Daoy (cell line): ENCODE results near the gene FRAT2. TPM values are rescaled to one million over a fixed set of nuclear protein-coding genes. Genes with fewer than 3 reads are reported as not detected.
"Not testable (repeated sequence)": the region's sequence is repeated elsewhere in the genome, so short reads cannot be mapped to it uniquely, and the experiment has no call there.

Experiments used
- DNase-seq: peaks from one replicate; pipeline ENCODE4 v3.0.0-alpha.2; 2015; ENCODE audit warnings: low read depth
- total RNA-seq: library from RNA; depleted of rRNA; stranded (reverse); fragments of >200 nt; shearing (Covaris generic); gene quantifications from 2 replicates; pipeline ENCODE4 v1.2.3, GENCODE V29; 2014

Gene FRAT2
- total RNA-seq, 1 experiment from 2014 or later: 13.8 TPM

DNA sequence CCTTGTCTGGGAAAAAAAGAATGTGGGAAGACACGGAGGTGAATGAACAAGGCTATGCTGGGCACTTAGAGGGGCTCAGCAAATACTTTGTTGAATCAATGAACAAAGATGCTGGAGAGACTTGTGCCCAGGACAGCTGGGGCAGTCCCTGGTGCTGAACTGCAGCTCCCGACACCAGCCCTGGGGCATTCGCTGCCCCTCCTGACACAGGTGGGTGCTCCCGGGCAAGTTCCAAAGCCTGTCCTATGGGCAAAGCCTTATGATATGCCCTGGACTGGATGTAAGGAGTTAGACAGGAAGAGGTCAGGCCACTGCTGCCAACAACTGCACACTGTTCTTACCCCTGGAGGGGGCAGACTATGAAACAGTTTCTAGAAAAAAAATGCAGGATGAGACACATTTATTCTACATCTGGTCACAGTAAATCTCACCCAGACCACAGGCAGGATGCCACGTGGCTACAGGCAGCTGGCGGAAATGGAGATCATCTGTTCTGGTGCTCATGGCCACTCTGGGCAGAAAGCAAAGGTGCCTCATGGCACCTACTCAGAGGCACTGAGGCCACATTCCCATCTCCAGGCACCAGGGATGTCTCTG, 21.9 kb upstream of the FRAT2 start:
- no peak for DNase-seq

DNA sequence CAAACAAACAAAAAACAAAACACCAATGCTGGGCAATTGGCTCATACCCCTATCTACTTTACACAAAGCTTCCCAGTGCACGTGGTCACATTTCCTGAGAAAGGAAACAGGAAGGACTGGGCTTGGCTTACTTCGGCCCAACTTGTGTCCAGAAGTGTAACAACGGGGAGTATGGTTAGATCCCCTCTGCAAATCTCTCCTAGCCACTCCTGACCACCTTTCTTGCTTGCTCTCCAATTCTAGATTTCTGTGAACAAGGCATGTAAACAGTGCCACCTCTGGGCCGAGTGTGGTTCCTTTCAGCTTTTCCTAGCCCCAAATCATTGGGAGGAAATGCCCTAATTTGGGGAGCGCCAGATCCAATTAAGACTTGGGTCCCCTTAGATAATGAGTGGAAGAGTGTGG, 21.0 kb upstream of the FRAT2 start:
- DNase-seq: no peak

- DNase-seq: no peak
Observed at GRCh38 chr10:97353945-97354344, 19.4 kb upstream of the FRAT2 start.

- DNase-seq: no peak
Observed at GRCh38 chr10:97349752-97350513, 15.4 kb upstream of the FRAT2 start.

DNA sequence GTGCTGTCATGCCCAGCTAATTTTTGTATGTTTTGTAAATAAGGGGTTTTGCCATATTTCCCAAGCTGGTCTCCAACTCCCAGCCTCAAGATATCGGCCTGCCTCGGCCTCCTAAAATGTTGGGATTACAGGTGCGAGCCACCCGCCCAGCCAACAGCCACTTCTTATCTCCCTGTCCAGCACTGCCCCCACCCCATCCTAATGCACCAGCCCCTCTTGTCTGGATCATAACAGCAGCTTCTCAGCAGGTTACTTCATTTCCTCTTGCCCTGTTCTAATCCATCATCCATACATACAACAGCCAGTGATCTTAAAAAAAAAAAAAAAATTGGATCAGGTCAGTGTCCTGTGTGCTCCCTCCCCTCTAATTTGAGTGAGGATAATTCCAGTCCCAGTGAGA, 12.8 kb upstream of the FRAT2 start:
- DNase-seq: no peak

DNA sequence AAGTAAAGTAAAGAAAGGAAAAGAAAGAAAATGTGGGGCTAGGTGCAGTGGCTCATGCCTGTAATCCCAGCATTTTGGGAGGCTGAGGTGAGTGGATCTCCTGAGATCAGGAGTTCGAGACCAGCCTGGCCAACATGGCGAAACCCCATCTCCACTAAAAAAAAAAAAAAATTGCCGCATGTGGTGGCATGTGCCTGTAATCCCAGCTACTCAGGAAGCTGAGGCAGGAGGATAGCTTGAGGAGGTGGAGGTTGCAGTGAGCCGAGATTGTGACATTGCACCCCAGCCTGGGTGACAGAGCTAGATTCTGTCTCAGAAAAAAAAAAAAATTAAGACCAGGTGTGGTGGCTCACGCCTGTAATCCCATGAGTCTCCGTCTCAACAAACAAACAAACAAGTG, 9.1 kb upstream of the FRAT2 start:
- not testable (repeated sequence) for DNase-seq

- no peak for DNase-seq
Observed at GRCh38 chr10:97341416-97341815, 6.9 kb upstream of the FRAT2 start.

DNA sequence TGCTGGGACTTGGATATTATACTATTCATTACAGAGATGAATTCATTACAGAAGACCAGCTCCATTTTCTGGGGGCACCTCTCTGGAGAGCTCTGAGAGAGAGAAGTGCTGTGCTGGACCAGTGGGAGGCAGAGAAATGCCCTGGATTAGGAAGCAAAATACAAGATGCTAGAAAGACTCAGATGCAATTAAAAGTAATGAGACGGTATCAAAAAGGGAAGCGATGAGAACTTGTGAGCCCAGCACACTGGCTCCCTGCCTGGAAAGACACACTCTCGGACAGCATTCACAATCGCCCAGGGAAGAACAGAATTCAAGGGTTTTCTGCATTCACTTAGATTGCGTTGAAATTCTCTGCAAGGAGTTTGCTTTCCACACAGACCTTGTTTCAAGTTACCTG, 3.5 kb upstream of the FRAT2 start:
- DNase-seq: no peak

DNA sequence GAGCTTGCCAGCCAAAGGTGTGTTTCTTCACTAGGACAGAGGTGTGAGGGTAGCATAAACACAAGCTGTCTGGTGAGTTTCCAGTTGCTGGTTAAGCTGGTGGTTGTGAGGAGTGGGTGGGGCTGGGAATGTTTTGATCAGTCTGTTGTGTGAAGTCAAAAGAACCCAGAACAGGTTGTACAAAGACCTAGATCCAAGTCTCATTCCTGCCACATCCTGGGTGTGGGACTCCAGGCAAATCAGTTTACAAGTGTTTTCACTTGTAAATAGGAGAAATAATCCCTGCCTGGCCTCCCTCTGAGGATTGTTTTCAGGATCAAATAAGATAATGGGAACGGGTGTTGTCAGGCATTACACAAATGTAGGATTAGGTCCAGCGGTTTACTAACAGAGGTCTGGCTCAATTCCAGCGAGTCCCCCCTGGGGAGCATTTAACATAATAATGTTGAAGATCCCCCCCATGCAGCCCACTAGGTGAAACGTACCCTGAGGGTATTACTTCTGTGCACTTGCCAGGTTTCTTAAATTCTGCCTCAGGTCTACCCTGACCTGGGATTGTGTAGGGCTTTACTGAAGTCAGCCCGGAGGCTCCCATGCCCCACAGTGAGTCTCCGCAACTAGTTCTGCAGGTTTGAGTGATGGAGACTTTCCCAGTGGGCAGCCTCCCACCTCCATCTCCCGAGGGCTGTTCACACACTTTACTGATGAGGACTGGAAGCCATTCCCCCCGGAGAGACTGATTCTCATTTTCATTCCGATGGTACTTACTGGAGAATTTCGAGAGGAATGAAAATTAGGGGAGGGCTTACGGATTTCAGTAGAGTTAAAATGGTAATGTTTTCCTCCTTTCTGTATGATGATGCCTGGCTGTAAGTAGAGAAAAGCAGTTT, 2.7 kb upstream of the FRAT2 start:
- DNase-seq: no peak

- no peak for DNase-seq
Observed at GRCh38 chr10:97336446-97336845, 1.9 kb upstream of the FRAT2 start.

DNA sequence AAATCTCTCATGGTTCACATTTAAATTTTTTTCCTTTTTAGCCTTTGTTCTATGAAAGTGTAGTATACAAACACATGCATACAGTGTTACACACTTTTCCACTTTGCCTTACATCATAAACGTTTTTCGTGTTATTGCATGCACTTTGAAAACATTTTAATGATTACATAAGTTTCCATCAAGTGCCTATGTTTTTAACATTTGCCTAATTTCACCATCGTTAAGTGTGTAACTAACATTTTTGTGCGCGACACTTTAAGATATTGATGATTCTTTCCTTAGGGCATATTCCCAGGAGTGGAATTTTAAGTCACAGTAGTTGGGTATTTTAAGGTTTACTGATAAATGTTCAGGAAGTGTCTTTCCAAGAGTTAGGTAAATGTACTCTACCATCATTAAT, 1.5 kb upstream of the FRAT2 start:
- DNase-seq: no peak

GRCh38 chr10:97335188-97335619, 675 bp upstream of the FRAT2 start:
- no peak for DNase-seq

- DNase-seq: peak; percentile 50
Observed at GRCh38 chr10:97333601-97334369, 744 bp downstream of the FRAT2 start.

DNA sequence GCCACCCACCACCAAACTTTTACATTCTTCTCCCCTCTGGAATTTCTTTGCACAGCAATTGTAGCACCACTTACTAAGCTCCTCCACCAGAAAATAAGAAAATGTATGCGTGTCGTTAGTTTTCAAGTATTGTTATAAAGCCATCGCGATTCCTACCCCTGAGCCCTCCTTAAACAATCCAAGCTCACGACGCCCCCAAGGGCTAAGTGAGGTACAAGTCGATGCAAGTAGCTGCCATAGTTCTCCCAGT, 1.3 kb downstream of the FRAT2 start:
- peak; percentile 54 for DNase-seq

DNA sequence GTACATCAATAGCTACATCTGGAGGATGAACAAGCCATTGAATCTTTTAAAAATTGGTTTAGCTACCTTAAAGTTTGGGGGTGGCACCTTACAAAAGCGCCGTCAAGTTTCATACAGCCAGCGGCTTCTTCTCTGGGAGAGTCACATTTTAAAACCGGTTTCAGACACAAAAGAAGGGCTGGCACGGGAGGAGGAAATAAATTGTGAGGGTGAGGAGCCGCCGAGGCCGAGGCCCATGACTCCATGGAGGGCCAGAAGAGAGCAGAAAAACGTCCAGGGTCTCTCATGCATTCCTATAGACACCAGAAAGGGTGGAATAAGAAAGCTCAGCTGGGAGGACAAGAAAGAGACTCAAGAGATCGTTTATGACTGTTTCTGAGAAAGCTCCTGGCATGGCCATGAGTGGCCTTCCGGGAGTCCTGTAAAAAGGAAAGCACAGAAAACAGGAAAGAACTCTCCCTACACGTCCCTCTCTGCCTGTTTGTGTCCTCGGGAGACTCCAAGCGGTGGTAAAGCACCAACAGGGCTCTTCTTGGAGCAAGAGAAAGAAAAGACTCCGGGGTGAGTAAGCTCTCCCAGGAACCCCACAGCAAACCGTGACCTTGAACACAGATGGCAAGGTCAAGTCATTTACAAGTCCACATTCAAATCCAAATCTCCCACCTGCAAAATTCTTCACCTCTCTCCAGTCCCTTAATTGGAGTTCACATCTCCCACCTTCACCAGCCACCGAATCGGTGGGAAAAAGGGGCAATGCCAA, 1.8 kb downstream of the FRAT2 start:
- peak; percentile 77 for DNase-seq

- no peak for DNase-seq
Observed at GRCh38 chr10:97331153-97331703, 3.3 kb downstream of the FRAT2 start.

DNA sequence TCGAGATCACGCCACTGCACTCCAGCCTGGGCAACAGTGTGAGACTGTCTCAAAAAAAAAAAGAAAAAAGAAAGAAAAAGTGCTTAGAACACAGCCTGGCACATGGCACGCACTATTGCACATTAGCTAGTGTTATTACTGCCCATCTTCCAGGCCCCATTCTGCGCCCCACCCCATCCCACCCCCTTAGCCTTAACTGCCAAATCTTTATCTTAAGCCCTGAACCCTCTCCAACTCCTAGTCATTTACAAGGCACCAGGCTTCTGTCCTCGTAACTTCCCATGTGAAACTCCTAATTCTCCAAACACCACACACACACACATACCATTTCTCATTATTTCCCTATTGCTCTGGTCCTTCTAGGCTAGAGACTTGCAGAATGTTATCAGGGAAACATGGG, 4.8 kb downstream of the FRAT2 start:
- no peak for DNase-seq

DNA sequence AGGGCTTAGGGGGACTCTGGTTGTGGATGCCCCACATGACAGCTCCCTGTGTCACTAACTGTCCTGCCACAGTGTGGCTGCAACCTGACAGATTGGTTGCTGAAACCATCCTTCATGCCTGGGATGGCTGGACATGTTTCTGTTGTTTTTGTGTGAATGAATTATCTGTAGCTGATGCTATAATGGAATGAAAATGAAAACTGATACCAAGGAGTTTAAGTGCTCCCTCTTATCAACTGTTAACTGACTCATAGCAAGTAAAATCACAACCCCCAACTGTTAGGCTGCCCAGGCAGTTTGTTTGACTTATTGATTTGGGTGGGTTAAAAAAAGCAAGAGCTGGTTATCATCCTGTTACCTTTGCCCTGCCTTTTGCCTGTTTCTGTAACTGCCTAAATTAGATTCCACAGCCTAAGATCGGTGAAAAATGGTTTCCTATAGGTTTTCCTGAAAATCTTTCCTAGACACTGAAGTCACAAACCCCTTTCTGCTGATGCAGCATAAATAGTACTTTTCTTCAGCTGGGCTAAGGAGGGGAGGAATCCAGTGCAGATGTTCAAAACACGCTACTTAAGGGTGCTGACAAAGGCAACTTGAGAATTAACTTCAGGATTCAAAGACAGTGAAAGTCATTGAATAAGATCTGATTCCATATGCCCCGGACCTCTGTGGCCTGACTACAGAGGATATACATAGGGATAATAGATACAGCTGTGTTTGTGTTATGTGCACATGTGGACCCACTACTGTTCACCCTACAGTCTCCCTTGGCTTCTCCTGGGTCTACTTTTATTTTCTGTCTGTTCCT, 5.7 kb downstream of the FRAT2 start:
- DNase-seq: no peak

GRCh38 chr10:97327348-97328294, 6.9 kb downstream of the FRAT2 start:
- DNase-seq: no peak
